ENCODE results near the gene TMEM40.

Gene TMEM40

GRCh38 chr3:12742330-12743107 lies 16.5 kb downstream of the TMEM40 start:
- Histone ChIP-seq H3K79me2 (ENCODE audit: insufficient read depth, low read length) (no peaks in the 10 kb centered on the region), H3K27me3 (ENCODE audit: insufficient read depth, low read length, poor library complexity, severe bottlenecking) (no peaks in the 10 kb centered on the region), H3K36me3 (ENCODE audit: insufficient read depth, low read length) (no peaks in the 10 kb centered on the region), H3K9me3 (ENCODE audit: insufficient read depth, low read depth, low read length) (no peaks in the 10 kb centered on the region), H3F3A (ENCODE audit: low read depth) (no peaks in the 10 kb centered on the region), H3K4me3 (ENCODE audit: low read length, poor library complexity, severe bottlenecking) (no peak overlapping the region), H4K20me1 (ENCODE audit: insufficient read depth, low read length, poor library complexity, severe bottlenecking) (no peaks in the 10 kb centered on the region), H2AFZ (ENCODE audit: low read length) (no peak overlapping the region), H3K4me1 (ENCODE audit: insufficient read depth, low read length, poor library complexity, severe bottlenecking) (no peaks in the 10 kb centered on the region), H3K9me2 (replicated peaks; ENCODE audit: low read depth, low read length) (no peaks in the 10 kb centered on the region), H3K4me2 (ENCODE audit: low read depth, low read length, poor library complexity, severe bottlenecking) (no peak overlapping the region), H3K9ac (ENCODE audit: low read depth, low read length, poor library complexity, severe bottlenecking) (no peak overlapping the region)
- TF ChIP-seq EZH2phosphoT487 (IDR thresholded peaks at IDR 0.05; ENCODE audit: borderline replicate concordance) (no peak), CTCF (conservative IDR thresholded peaks at IDR 0.05; ENCODE audit: low read length) (no peak)

- no peak overlapping the region for H3K4me2 ChIP-seq (ENCODE audit: low read depth, low read length, poor library complexity, severe bottlenecking)
- no peak overlapping the region for H3K4me3 ChIP-seq (ENCODE audit: low read length, poor library complexity, severe bottlenecking)
- no peaks in the 10 kb centered on the region for H3K36me3 ChIP-seq (ENCODE audit: insufficient read depth, low read length)
- no peaks in the 10 kb centered on the region for H3K9me3 ChIP-seq (ENCODE audit: insufficient read depth, low read depth, low read length)
- H4K20me1 ChIP-seq (ENCODE audit: insufficient read depth, low read length, poor library complexity, severe bottlenecking), result no peaks in the 10 kb centered on the region
- H3K79me2 ChIP-seq (ENCODE audit: insufficient read depth, low read length), result no peaks in the 10 kb centered on the region
- no peaks in the 10 kb centered on the region for H3K27me3 ChIP-seq (ENCODE audit: insufficient read depth, low read length, poor library complexity, severe bottlenecking)
- H3K9me2 ChIP-seq (replicated peaks; ENCODE audit: low read depth, low read length), result no peaks in the 10 kb centered on the region
- TF ChIP-seq EZH2phosphoT487 (IDR thresholded peaks at IDR 0.05; ENCODE audit: borderline replicate concordance), result no peak
- TF ChIP-seq CTCF (conservative IDR thresholded peaks at IDR 0.05; ENCODE audit: low read length), result no peak
- H3F3A ChIP-seq (ENCODE audit: low read depth), result no peaks in the 10 kb centered on the region
- H3K9ac ChIP-seq (ENCODE audit: low read depth, low read length, poor library complexity, severe bottlenecking), result no peak overlapping the region
- H2AFZ ChIP-seq (ENCODE audit: low read length), result no peak overlapping the region
- no peaks in the 10 kb centered on the region for H3K4me1 ChIP-seq (ENCODE audit: insufficient read depth, low read length, poor library complexity, severe bottlenecking)
These were observed 17.9 kb downstream of the TMEM40 start for GRCh38 chr3:12741209-12741608.

GRCh38 chr3:12737833-12738232 lies 21.2 kb downstream of the TMEM40 start:
- Histone ChIP-seq H3K4me2 (ENCODE audit: low read depth, low read length, poor library complexity, severe bottlenecking) (no peak overlapping the region), H3K27me3 (ENCODE audit: insufficient read depth, low read length, poor library complexity, severe bottlenecking) (no peaks in the 10 kb centered on the region), H3K79me2 (ENCODE audit: insufficient read depth, low read length) (no peaks in the 10 kb centered on the region), H3K9ac (ENCODE audit: low read depth, low read length, poor library complexity, severe bottlenecking) (no peak overlapping the region), H3K4me3 (ENCODE audit: low read length, poor library complexity, severe bottlenecking) (no peak overlapping the region), H3K4me1 (ENCODE audit: insufficient read depth, low read length, poor library complexity, severe bottlenecking) (no peaks in the 10 kb centered on the region), H3F3A (ENCODE audit: low read depth) (no peaks in the 10 kb centered on the region), H2AFZ (ENCODE audit: low read length) (no peak overlapping the region), H3K36me3 (ENCODE audit: insufficient read depth, low read length) (no peaks in the 10 kb centered on the region), H3K9me3 (ENCODE audit: insufficient read depth, low read depth, low read length) (no peaks in the 10 kb centered on the region), H3K9me2 (replicated peaks; ENCODE audit: low read depth, low read length) (no peaks in the 10 kb centered on the region), H4K20me1 (ENCODE audit: insufficient read depth, low read length, poor library complexity, severe bottlenecking) (no peaks in the 10 kb centered on the region)
- TF ChIP-seq EZH2phosphoT487 (IDR thresholded peaks at IDR 0.05; ENCODE audit: borderline replicate concordance) (no peak), CTCF (conservative IDR thresholded peaks at IDR 0.05; ENCODE audit: low read length) (no peak)
